ENCODE data around the gene MAL. TPM values are rescaled to one million over a fixed set of nuclear protein-coding genes. Genes with fewer than 3 reads are reported as not detected.

MAL gene
- total and polyA plus RNA-seq, 2 of the 4 experiments (the other 2 are of a cell fraction): not detected

- no peak overlapping the region for H2BK5ac ChIP-seq (ENCODE audit: low read depth, low read length, poor library complexity, severe bottlenecking)
- H3K4me1 ChIP-seq (ENCODE audit: control insufficient read depth, insufficient read depth, low read length): no peaks in the 10 kb centered on the region
- 45% methylated on average over 3 of the region's 5 CpGs; no CpG with 5 or more reads in 1 of the 2 experiments for WGBS, 2 experiments (ENCODE audit: extremely low coverage in 2 of 2, insufficient read length in 1 of 2)
- dilution Hi-C loops (cut with HindIII; ENCODE audit: low sequenced_read_pairs, unreplicated experiment) (no loop called here), intact Hi-C loops (cut with micrococcal nuclease) (no loop called here), in situ Hi-C loops (cut with MboI; ENCODE audit: low sequenced_read_pairs) (no loop called here)
- ATAC-seq (ENCODE audit: low read depth): no peak
- H2BK120ac ChIP-seq (ENCODE audit: low read depth, low read length): no peak overlapping the region
- H2AK9ac ChIP-seq (replicated peaks; ENCODE audit: low read depth, low read length, poor library complexity): no peak overlapping the region
- no peak overlapping the region for H3K9ac ChIP-seq (ENCODE audit: low read depth, low read length)
- no peak for DNase-seq
- H2AK5ac ChIP-seq (ENCODE audit: low read depth, low read length): no peak overlapping the region
- H2BK20ac ChIP-seq (ENCODE audit: low read depth, low read length): no peak overlapping the region
- H3K27me3 ChIP-seq (ENCODE audit: control insufficient read depth, insufficient read depth, low read length): peaks cover 22% of the 10 kb centered on the region
- H3K79me1 ChIP-seq (ENCODE audit: low read depth in 1 of 2, low read length in 2 of 2): no peaks in the 10 kb centered on the region
- POLR2A ChIA-PET (ENCODE audit: unreplicated experiment): no interaction called here
- TF ChIP-seq NFE2L2 (IDR thresholded peaks at IDR 0.05; ENCODE audit: low read depth, low read length) (no peak), CEBPB (IDR thresholded peaks at IDR 0.05; ENCODE audit: low read depth, low read length) (peak; percentile 52), RCOR1 (IDR thresholded peaks at IDR 0.05; ENCODE audit: insufficient replicate concordance, low read length) (no peak)
- no peak overlapping the region for H2BK15ac ChIP-seq (ENCODE audit: low read depth, low read length)
- H3K27ac ChIP-seq (ENCODE audit: insufficient read depth, low read length): no peak overlapping the region
- CTCF ChIA-PET: no interaction called here
- no peaks in the 10 kb centered on the region for H3K9me3 ChIP-seq (ENCODE audit: control insufficient read depth, insufficient read depth, low read length)
- H3K36me3 ChIP-seq (ENCODE audit: control insufficient read depth, insufficient read depth, low read length): no peaks in the 10 kb centered on the region
- H3K23ac ChIP-seq (ENCODE audit: low read depth, low read length): no peak overlapping the region
- no TSS peak for BruUV-seq (replicated peaks)
- no peak overlapping the region for H4K91ac ChIP-seq (ENCODE audit: insufficient read depth, low read depth, low read length)
- H3K4ac ChIP-seq (ENCODE audit: low read depth, low read length): no peak overlapping the region
- H4K8ac ChIP-seq (ENCODE audit: low read depth in 2 of 2, low read length in 2 of 2): no peak overlapping the region
- H4K5ac ChIP-seq (ENCODE audit: low read depth, low read length): no peak overlapping the region
- H3K18ac ChIP-seq (ENCODE audit: low read depth, low read length): no peak overlapping the region
- no peaks in the 10 kb centered on the region for H3K9me1 ChIP-seq (ENCODE audit: insufficient read depth, low read length)
- H4K20me1 ChIP-seq (ENCODE audit: insufficient read depth, low read length): no peaks in the 10 kb centered on the region
- no peak overlapping the region for H3K14ac ChIP-seq (replicated peaks; ENCODE audit: low read depth, low read length)
- H3K4me2 ChIP-seq (ENCODE audit: low read depth, low read length): no peak overlapping the region
- H3K4me3 ChIP-seq (ENCODE audit: insufficient read depth, low read depth, low read length): no peak overlapping the region
- H2AFZ ChIP-seq (replicated peaks; ENCODE audit: low read length, poor library complexity): no peak overlapping the region
- no peak overlapping the region for H3K56ac ChIP-seq (ENCODE audit: extremely low read depth, insufficient read depth, low read length)
Measured at GRCh38 chr2:94992360-94992759, 33.1 kb upstream of the MAL start.

All from IMR-90 (cell line).